IPS DF 6.9 (cell line): ENCODE results near the gene GBE1.

ENCODE experiments used
- DNase-seq: peaks from one replicate; pipeline ENCODE4 v3.0.0-alpha.2; 2013; ENCODE audit warnings: low read depth, low spot score
- H3K27ac ChIP-seq: one replicate; pipeline ENCODE4 v1.5.1; 2013; ENCODE audit warnings: low read length, control low read depth
- H3K27me3 ChIP-seq: 2 replicates; pipeline ENCODE4 v1.6.1; 2013; ENCODE audit warnings: mild to moderate bottlenecking, low read length; ENCODE audit not compliant: control insufficient read depth, insufficient read depth
- H3K36me3 ChIP-seq: 2 replicates; pipeline ENCODE4 v1.6.1; 2013; ENCODE audit warnings: low read length; ENCODE audit not compliant: control insufficient read depth, insufficient read depth
- H3K4me1 ChIP-seq: 2 replicates; pipeline ENCODE4 v1.6.1; 2013; ENCODE audit warnings: low read length; ENCODE audit not compliant: control insufficient read depth, insufficient read depth
- H3K4me3 ChIP-seq: 2 replicates; pipeline ENCODE4 v1.5.1; 2013; ENCODE audit warnings: mild to moderate bottlenecking, low read length
- H3K9me3 ChIP-seq: 2 replicates; pipeline ENCODE4 v1.6.1; 2013; ENCODE audit warnings: low read length, inconsistent platforms; ENCODE audit not compliant: control insufficient read depth, insufficient read depth
- WGBS: extraction: QIAGEN DNeasy Blood & Tissue Kit; methylation state at CpG from one replicate; pipeline ENCODE4 v1.1.7; 2013; ENCODE audit warnings: mixed read lengths, missing lambda C conversion rate; ENCODE audit not compliant: insufficient read length, insufficient coverage; 5-methylcytosine and 5-hydroxymethylcytosine counted together

GBE1 gene

DNA sequence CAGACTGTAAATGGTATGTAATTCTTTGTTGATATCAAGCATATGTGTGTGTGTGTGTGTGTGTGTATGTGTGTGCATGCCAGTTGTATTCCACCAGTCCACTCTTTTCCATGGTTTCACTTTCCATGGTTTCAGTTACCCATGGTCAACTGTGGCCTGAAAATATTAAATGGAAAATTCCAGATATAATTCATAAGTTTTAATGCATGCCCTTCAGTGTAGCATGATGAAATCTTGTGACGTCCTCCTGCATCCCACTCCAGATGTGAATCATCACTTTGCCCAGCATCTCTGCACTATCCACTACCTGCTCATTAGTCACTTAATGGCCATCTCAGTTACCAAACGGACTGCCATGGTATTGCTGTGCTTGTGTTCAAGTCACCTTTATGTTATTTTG lies 215.9 kb downstream of the GBE1 start:
- Histone ChIP-seq H3K4me3 (no peak overlapping the region), H3K36me3 (no peaks in the 10 kb centered on the region), H3K27me3 (no peaks in the 10 kb centered on the region), H3K9me3 (no peaks in the 10 kb centered on the region), H3K27ac (no peak overlapping the region), H3K4me1 (no peaks in the 10 kb centered on the region)
- WGBS, result no CpG with 5 or more reads among the region's 2 CpGs
- DNase-seq, result no peak

- Histone ChIP-seq H3K9me3 (no peaks in the 10 kb centered on the region), H3K27me3 (no peaks in the 10 kb centered on the region), H3K36me3 (no peaks in the 10 kb centered on the region), H3K4me3 (no peak overlapping the region), H3K4me1 (no peaks in the 10 kb centered on the region), H3K27ac (no peak overlapping the region)
- WGBS, result no CpG with 5 or more reads among the region's 4 CpGs
- DNase-seq, result no peak
Measured at GRCh38 chr3:81544385-81544784, 217.1 kb downstream of the GBE1 start.

GRCh38 chr3:81540787-81541186 lies 220.7 kb downstream of the GBE1 start:
- no peaks in the 10 kb centered on the region for H3K4me1 ChIP-seq
- no peaks in the 10 kb centered on the region for H3K27me3 ChIP-seq
- WGBS, result no CpG with 5 or more reads among the region's 1 CpG
- DNase-seq, result no peak
- no peak overlapping the region for H3K4me3 ChIP-seq
- no peaks in the 10 kb centered on the region for H3K36me3 ChIP-seq
- no peaks in the 10 kb centered on the region for H3K9me3 ChIP-seq
- H3K27ac ChIP-seq, result no peak overlapping the region

GRCh38 chr3:81531846-81532245 lies 229.6 kb downstream of the GBE1 start:
- Histone ChIP-seq H3K9me3 (no peaks in the 10 kb centered on the region), H3K4me3 (no peak overlapping the region), H3K36me3 (no peaks in the 10 kb centered on the region), H3K4me1 (no peaks in the 10 kb centered on the region), H3K27me3 (no peaks in the 10 kb centered on the region), H3K27ac (no peak overlapping the region)
- DNase-seq, result no peak
- no CpG with 5 or more reads among the region's 1 CpG for WGBS

DNA sequence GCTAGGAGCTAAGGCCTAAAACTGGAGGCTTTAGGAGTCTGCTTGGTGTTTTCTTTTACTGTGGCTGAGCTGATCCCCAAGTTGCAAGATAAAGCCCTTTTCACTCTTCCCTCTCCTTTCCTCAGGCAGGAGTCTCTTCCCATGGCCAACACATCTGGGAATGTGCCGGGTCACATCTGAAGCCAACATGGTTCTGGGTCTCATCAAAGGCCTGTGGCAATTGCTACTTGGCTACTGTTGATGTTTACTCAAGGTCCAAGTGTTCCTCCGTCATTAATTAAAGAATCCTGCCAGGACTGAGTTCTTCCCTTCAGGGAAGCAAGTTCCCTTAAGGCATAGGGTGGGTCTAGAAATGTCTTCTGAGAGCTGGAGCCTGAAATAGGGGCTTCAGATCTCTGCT lies 230.2 kb downstream of the GBE1 start:
- Histone ChIP-seq H3K9me3 (no peaks in the 10 kb centered on the region), H3K27me3 (no peaks in the 10 kb centered on the region), H3K4me3 (no peak overlapping the region), H3K36me3 (no peaks in the 10 kb centered on the region), H3K4me1 (no peaks in the 10 kb centered on the region), H3K27ac (no peak overlapping the region)
- no peak for DNase-seq
- no CpG with 5 or more reads among the region's 2 CpGs for WGBS

- WGBS, result no CpG with 5 or more reads among the region's 4 CpGs
- H3K9me3 ChIP-seq, result no peaks in the 10 kb centered on the region
- no peaks in the 10 kb centered on the region for H3K27me3 ChIP-seq
- H3K4me3 ChIP-seq, result no peak overlapping the region
- H3K36me3 ChIP-seq, result no peaks in the 10 kb centered on the region
- no peaks in the 10 kb centered on the region for H3K4me1 ChIP-seq
- no peak for DNase-seq
- H3K27ac ChIP-seq, result no peak overlapping the region
Measured at GRCh38 chr3:81530180-81530939, 231.1 kb downstream of the GBE1 start.

DNA sequence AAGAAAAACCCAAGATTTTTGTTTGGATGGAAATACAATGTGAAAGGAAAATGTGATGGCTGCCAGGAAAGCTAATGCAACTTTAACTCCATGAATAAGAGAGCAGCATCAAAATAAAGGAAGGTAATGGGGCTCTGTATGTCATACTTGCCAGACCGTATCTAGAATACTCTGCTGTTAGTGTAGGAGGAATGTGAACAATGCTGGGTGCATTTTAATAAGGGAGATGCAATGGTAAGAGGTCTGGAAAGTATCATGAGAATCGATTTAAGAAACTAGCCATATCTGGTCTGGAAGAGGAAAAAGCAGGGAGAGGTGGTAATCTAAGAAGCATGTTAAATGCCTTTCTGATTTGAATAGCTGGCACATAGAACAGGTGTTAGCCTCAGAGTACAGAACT lies 239.6 kb downstream of the GBE1 start:
- Histone ChIP-seq H3K27ac (no peak overlapping the region), H3K27me3 (no peaks in the 10 kb centered on the region), H3K4me1 (no peaks in the 10 kb centered on the region), H3K36me3 (no peaks in the 10 kb centered on the region), H3K4me3 (no peak overlapping the region), H3K9me3 (no peaks in the 10 kb centered on the region)
- no CpG with 5 or more reads among the region's 2 CpGs for WGBS
- no peak for DNase-seq

DNA sequence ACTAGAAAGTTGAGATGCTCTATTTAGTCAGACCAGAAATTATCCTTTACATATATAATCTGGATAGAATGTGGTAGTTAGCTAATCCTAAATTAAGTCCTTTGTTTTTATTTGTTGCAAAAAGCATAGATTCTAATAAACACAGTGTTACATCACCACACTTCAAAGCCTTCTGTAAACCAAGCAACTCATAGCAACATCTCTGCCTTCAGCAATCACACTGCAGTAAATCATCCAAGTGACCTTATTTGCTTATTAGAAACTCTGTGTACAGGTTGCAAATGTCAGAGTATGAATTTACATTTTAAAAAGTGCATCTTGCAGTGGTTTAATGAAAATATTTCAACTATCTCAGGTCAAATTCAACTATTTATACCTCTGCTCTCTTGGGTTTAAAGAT lies 242.5 kb downstream of the GBE1 start:
- Histone ChIP-seq H3K27ac (no peak overlapping the region), H3K9me3 (no peaks in the 10 kb centered on the region), H3K4me1 (no peaks in the 10 kb centered on the region), H3K27me3 (no peaks in the 10 kb centered on the region), H3K36me3 (no peaks in the 10 kb centered on the region), H3K4me3 (no peak overlapping the region)
- no peak for DNase-seq

- H3K27ac ChIP-seq, result no peak overlapping the region
- WGBS, result no CpG with 5 or more reads among the region's 1 CpG
Measured at GRCh38 chr3:81516042-81516441, 245.4 kb downstream of the GBE1 start.

GRCh38 chr3:81513591-81513990 lies 247.9 kb downstream of the GBE1 start:
- no peak overlapping the region for H3K4me3 ChIP-seq
- H3K9me3 ChIP-seq, result no peaks in the 10 kb centered on the region
- no CpG with 5 or more reads among the region's 2 CpGs for WGBS
- no peak overlapping the region for H3K27ac ChIP-seq
- no peaks in the 10 kb centered on the region for H3K27me3 ChIP-seq
- H3K4me1 ChIP-seq, result no peaks in the 10 kb centered on the region
- no peaks in the 10 kb centered on the region for H3K36me3 ChIP-seq
- DNase-seq, result no peak

More at GRCh38 chr3:81516042-81516441, 245.4 kb downstream of the GBE1 start:
- Histone ChIP-seq H3K4me1 (no peaks in the 10 kb centered on the region), H3K36me3 (no peaks in the 10 kb centered on the region), H3K27me3 (no peaks in the 10 kb centered on the region), H3K4me3 (no peak overlapping the region), H3K9me3 (no peaks in the 10 kb centered on the region)
- DNase-seq, result no peak

GRCh38 chr3:81503026-81503425 lies 258.4 kb downstream of the GBE1 start:
- H3K36me3 ChIP-seq, result no peaks in the 10 kb centered on the region

More at GRCh38 chr3:81503026-81503425, 258.4 kb downstream of the GBE1 start:
- DNase-seq, result no peak
- H3K27me3 ChIP-seq, result no peaks in the 10 kb centered on the region
- H3K4me1 ChIP-seq, result no peaks in the 10 kb centered on the region
- no peak overlapping the region for H3K4me3 ChIP-seq
- H3K27ac ChIP-seq, result no peak overlapping the region
- no peaks in the 10 kb centered on the region for H3K9me3 ChIP-seq
- no CpG with 5 or more reads among the region's 2 CpGs for WGBS
